ENCODE data around the gene SFT2D1.
"Not testable (repeated sequence)": the region's sequence is repeated elsewhere in the genome, so short reads cannot be mapped to it uniquely, and the experiment has no call there.

SFT2D1 gene

GRCh38 chr6:166342349-166343149 is at the start of gene SFT2D1:
Gene SFT2D1 (minus strand): TSS chr6:166342545. CDS start chr6:166342481, 64 bp downstream.
- DNase-seq = peak; percentile 87

- no peak for DNase-seq
Observed at GRCh38 chr6:166389119-166389518, 46.8 kb upstream of the SFT2D1 start.

- DNase-seq = no peak
Observed at GRCh38 chr6:166388290-166389004, 46.1 kb upstream of the SFT2D1 start.

GRCh38 chr6:166387642-166388289 is 45.4 kb upstream of the SFT2D1 start:
- DNase-seq = no peak

- not testable (repeated sequence) for DNase-seq
Observed at GRCh38 chr6:166387098-166387497, 44.8 kb upstream of the SFT2D1 start.

GRCh38 chr6:166386111-166386510 is 43.8 kb upstream of the SFT2D1 start:
- DNase-seq = no peak

GRCh38 chr6:166383802-166384363 is 41.5 kb upstream of the SFT2D1 start:
- not testable (repeated sequence) for DNase-seq

GRCh38 chr6:166382933-166383801 is 40.8 kb upstream of the SFT2D1 start, which contains the start of gene MPC1:
Gene MPC1 (minus strand): TSS chr6:166382940. CDS start chr6:166382876, 64 bp downstream.
- DNase-seq = peak; percentile 98

- no peak for DNase-seq
Observed at GRCh38 chr6:166382500-166382932, 40.2 kb upstream of the SFT2D1 start.

- DNase-seq = peak; percentile 87
Observed at GRCh38 chr6:166381733-166382499, 39.6 kb upstream of the SFT2D1 start.

GRCh38 chr6:166381381-166381732 is 39.0 kb upstream of the SFT2D1 start:
- peak; percentile 41 for DNase-seq

- peak; percentile 11 for DNase-seq
Observed at GRCh38 chr6:166379800-166380199, 37.5 kb upstream of the SFT2D1 start.

GRCh38 chr6:166379103-166379586 is 36.8 kb upstream of the SFT2D1 start:
- no peak for DNase-seq

- DNase-seq = no peak
Observed at GRCh38 chr6:166377721-166378120, 35.4 kb upstream of the SFT2D1 start.

GRCh38 chr6:166375013-166375412 is 32.7 kb upstream of the SFT2D1 start:
- no peak for DNase-seq

GRCh38 chr6:166370489-166370888 is 28.1 kb upstream of the SFT2D1 start:
- no peak for DNase-seq

GRCh38 chr6:166369782-166370181 is 27.4 kb upstream of the SFT2D1 start:
- DNase-seq = no peak

GRCh38 chr6:166366921-166367320 is 24.6 kb upstream of the SFT2D1 start:
- DNase-seq = no peak

- no peak for DNase-seq
Observed at GRCh38 chr6:166365806-166366205, 23.5 kb upstream of the SFT2D1 start.

- no peak for DNase-seq
Observed at GRCh38 chr6:166365221-166365620, 22.9 kb upstream of the SFT2D1 start.

GRCh38 chr6:166364456-166364855 is 22.1 kb upstream of the SFT2D1 start:
- no peak for DNase-seq
